Activated T-cell treated with anti-CD3 and anti-CD28 coated beads for 24 hours (primary cell): ENCODE results near the gene RELN.

ENCODE experiments used
- DNase-seq: peaks from one replicate; pipeline ENCODE4 v3.0.0-alpha.2; 2020; ENCODE audit warnings: low read depth

The RELN gene

GRCh38 chr7:103717574-103717973 lies 271.9 kb downstream of the RELN start:
- DNase-seq: no peak

- DNase-seq: no peak
Measured at GRCh38 chr7:103715376-103716120, 273.9 kb downstream of the RELN start.

DNA sequence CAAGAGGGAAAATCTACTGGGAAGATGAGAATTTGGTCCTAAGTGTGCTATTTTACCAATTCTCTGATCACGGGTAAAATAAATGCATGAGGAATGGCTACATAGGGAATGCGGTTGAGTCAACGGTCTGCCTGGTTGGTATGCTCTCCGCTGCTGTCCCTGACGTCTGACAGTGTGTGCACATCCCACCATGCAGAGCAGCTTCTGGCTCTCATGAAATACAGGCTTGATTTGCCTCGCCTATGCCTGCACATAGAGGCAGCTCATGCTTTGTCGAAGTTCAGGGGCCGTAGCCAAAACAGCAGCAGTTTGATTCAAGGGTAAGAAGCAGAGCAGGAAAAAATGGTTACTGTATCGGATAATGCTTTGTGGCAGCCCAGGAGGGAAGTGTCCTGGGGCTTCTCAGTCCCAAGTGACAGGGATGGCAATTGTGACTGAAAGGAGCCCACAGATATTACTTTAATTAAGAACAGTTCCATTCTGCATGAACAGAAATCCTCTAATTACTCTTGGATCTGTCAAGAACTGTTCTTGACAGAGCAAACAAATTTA lies 275.0 kb downstream of the RELN start:
- no peak for DNase-seq

GRCh38 chr7:103712991-103713778 lies 276.3 kb downstream of the RELN start:
- no peak for DNase-seq

- DNase-seq: no peak
Measured at GRCh38 chr7:103711413-103711812, 278.0 kb downstream of the RELN start.

DNA sequence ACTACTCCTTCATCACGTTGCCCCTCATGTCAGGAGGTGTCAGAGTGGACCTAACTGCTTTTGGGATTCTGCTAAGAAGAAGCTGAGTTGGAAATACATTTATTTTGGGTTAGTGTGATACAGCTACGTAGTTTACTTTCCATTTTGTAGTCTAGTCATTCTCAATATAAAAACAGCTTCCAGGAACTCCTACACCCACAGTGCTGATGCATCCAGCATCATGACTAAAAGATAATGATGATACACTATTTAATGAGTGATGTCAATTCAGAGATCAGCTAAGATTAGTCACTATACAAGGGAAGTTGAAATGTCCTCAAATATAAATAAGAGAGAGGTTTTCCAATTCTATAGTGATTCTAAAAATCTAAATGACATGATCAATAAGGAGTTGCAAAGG lies 279.2 kb downstream of the RELN start:
- no peak for DNase-seq

GRCh38 chr7:103706805-103707204 lies 282.7 kb downstream of the RELN start:
- DNase-seq: no peak

DNA sequence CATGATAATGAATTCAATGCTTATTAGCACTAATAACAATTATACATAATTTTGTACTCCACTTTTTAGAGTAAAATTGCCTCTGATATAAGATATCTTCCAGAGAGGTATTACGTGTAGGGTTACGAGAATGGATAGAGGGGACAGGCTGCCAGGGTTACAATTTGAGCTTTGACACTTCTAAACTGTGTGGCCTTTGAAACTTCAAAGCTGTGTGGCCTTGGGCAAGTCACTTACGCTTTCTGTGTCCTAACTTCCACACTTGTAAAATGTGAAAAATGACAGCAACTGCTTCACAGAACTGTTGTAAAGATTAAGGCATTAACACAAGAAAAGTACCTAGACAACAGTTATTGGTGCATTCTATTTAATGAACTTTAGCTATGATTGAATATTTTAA lies 283.9 kb downstream of the RELN start:
- no peak for DNase-seq

DNA sequence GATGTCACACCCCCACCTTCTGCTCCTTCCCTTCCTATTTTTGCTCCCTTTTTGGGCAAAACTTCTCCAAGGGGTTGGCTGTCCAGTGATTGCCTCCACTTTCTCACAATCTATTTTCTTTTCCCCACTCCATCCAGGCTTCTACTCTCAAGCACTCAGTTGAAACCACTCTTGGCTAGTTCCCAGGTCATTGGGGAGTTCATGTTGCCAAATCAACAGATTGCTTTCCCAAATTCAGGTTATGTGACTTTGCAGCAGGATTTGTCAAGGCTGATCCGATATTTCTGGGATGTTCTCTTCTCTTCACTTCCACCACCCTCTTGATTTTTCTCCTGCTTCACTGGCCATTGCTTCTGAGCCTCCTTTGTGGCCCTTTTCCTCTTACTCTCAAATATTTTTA lies 284.8 kb downstream of the RELN start:
- no peak for DNase-seq

- DNase-seq: no peak
Measured at GRCh38 chr7:103702982-103703381, 286.5 kb downstream of the RELN start.

- no peak for DNase-seq
Measured at GRCh38 chr7:103702454-103702853, 287.0 kb downstream of the RELN start.

GRCh38 chr7:103699032-103699431 lies 290.4 kb downstream of the RELN start:
- no peak for DNase-seq

DNA sequence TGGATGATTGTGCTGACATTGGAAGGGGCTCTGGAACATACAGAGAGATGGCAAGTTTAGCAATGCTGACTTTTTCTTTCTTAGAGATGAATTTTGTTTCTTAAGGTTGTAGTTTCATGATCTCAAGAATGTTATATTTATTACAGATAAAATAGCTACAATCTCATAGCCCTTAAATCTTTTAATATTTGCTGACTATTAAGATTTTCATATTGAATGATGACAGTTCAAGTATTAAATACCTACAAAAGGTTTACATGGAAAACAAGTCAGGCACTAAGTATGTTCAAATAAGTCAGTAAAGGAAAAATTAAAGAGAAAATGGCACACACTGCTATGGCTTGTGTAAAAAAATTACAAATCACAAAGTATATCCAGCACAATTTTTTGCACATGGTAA lies 291.4 kb downstream of the RELN start:
- no peak for DNase-seq

GRCh38 chr7:103695521-103695920 lies 293.9 kb downstream of the RELN start:
- DNase-seq: no peak

DNA sequence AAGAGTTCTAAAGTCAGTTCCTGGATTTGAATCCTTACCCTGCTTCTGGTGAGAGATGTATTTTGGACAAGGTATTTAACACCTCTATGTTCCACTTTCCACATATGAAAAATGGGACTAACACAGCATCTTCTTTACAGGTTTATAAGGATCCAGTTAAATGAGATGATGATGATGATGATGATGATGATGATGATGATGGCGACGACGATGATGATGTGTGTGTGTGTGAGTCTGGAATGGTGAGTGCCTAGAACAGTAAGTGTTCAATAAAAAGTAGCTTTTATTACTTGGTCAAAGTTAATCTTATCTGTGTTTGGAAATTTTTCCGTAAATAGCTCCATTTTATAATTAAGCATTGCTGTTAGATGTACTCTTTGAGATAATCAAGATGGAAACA lies 295.2 kb downstream of the RELN start:
- DNase-seq: no peak

- no peak for DNase-seq
Measured at GRCh38 chr7:103691291-103691690, 298.2 kb downstream of the RELN start.

DNA sequence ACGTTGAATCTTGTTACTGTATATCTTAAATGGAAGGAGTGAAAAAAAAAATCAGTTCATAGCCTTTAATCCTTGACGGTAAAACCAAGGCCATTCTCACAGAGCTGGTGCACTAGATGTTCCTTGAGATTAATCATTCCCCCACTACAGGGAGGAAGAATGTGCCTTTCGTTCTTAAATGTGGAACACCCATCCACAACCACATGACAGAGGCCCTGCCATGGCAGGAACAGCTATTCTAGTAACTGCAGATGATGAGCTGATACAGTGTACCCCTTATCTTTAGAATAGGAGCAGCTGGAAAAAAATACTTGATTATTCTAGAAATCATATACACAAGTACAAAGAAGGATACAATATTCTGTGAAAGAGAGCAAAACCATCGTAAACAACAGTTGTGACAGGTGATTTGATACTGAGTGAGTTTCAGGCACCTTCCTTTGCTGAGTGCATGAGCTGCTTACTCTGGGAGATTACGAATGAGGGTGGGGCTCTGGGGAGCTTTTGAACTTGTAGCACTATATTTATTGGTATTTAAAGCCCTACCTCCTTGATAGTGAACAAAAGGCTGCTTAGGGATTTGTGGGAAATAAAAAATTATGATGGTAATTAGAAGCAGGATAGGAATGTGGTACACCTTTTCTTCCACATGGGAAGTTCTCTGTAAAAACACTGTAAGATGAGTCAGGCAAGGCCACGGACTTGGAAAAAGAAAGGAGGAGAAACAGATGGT lies 299.1 kb downstream of the RELN start:
- DNase-seq: no peak

DNA sequence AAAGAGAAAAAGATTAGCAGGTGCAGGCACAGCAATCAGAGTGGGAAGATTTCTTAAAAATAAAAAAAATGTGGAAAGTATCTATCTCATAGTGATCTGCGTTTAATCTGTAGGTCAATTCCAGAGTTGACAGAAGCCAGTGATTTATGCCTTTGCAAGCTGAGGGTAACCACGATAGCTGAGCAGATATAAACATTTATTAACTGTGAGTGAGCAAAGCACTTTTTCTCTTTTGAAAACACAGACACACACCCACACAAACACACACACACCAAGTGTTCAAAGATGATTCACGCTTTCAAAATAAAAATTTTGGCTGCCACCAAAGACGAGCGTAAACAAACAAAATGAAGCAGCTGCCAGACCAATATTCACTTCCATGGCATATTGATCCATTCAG lies 300.2 kb downstream of the RELN start:
- DNase-seq: no peak

GRCh38 chr7:103687951-103688350 lies 301.5 kb downstream of the RELN start:
- DNase-seq: no peak

GRCh38 chr7:103687272-103687671 lies 302.2 kb downstream of the RELN start:
- DNase-seq: no peak

- no peak for DNase-seq
Measured at GRCh38 chr7:103686763-103687162, 302.7 kb downstream of the RELN start.

DNA sequence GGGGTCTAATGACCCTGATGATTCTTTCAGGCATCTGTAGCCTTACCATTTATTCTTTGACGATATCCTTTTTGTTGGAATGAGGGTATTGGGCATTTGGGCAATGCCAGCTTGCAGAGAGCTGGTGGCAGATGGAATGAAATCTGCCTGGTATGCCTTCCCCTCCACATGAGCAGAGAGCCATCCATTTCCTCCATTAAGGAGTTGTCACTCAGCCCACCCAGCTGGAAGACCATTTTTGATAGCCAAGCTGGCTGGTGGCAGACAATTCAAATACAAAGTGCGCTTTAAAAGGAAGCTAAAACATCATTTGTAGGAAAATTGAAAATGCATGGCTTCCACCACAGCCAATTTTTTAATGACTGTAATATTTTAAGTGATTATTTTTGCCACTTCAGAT lies 303.4 kb downstream of the RELN start:
- DNase-seq: no peak

- no peak for DNase-seq
Measured at GRCh38 chr7:103685646-103686045, 303.8 kb downstream of the RELN start.
